HepG2 (cell line): ENCODE measurements around the gene ATP6V0E2.

ENCODE experiments used
- CBFB ChIP-seq: sonication (generic); formaldehyde crosslinking; IDR thresholded peaks from 2 replicates; pipeline ENCODE4 v1.4.0; 2020; ENCODE audit warnings: missing genetic modification reagents
- CCAR2 ChIP-seq: fragments of 200-400 bp; formaldehyde crosslinking; optimal IDR thresholded peaks from 2 replicates; pipeline ENCODE3; 2018; ENCODE audit warnings: low read depth, mild to moderate bottlenecking, low read length, moderate library complexity
- ERF ChIP-seq: IDR thresholded peaks from 2 replicates; pipeline ENCODE4 v1.6.1; 2018; ENCODE audit warnings: missing biosample characterization, missing genetic modification reagents
- JUND ChIP-seq: sonication (generic); formaldehyde crosslinking; IDR thresholded peaks from 2 replicates; pipeline ENCODE4 v1.8.0; 2022; ENCODE audit warnings: mild to moderate bottlenecking, missing genetic modification reagents
- RBFOX2 ChIP-seq: fragments of 200-400 bp; formaldehyde crosslinking; IDR thresholded peaks from 2 replicates; pipeline ENCODE4 v1.6.1; 2017; ENCODE audit warnings: low read depth, mild to moderate bottlenecking, low read length
- RFX5 ChIP-seq: IDR thresholded peaks from 2 replicates; pipeline ENCODE4 v1.6.1; 2011; ENCODE audit warnings: low read depth, low read length, improper control_type of control experiment
- SRSF1 ChIP-seq: fragments of 200-400 bp; formaldehyde crosslinking; optimal IDR thresholded peaks from 2 replicates; pipeline ENCODE3; 2017; ENCODE audit warnings: mild to moderate bottlenecking, low read depth, low read length, moderate library complexity
- TCF7 ChIP-seq: sonication (generic); IDR thresholded peaks from 2 replicates; pipeline ENCODE4 v1.6.1; 2016; ENCODE audit warnings: antibody characterized with exemption, low read depth
- ZNF24 ChIP-seq: fragments of 450-650 bp; IDR thresholded peaks from 2 replicates; pipeline ENCODE4 v1.6.1; 2017; ENCODE audit warnings: antibody characterized with exemption, mild to moderate bottlenecking
- TF ChIP-seq, protein P1 (sequence below): sonication (generic); formaldehyde crosslinking; IDR thresholded peaks from 2 replicates; pipeline ENCODE4 v1.5.0; 2020; ENCODE audit warnings: mild to moderate bottlenecking, missing genetic modification reagents, moderate library complexity
- TF ChIP-seq, protein P2 (sequence below): sonication (generic); formaldehyde crosslinking; IDR thresholded peaks from 2 replicates; pipeline ENCODE4 v1.5.0; 2020; ENCODE audit warnings: mild to moderate bottlenecking, missing genetic modification reagents

- TF ChIP-seq RFX5 (no peak), RBFOX2 (no peak), ZNF24 (no peak), SRSF1 (no peak), ERF (CRISPR knock-in tag) (no peak), CCAR2 (no peak), JUND (CRISPR knock-in tag) (no peak), CBFB (CRISPR knock-in tag) (no peak), TCF7 (no peak)
- TF ChIP-seq, protein P1, sequence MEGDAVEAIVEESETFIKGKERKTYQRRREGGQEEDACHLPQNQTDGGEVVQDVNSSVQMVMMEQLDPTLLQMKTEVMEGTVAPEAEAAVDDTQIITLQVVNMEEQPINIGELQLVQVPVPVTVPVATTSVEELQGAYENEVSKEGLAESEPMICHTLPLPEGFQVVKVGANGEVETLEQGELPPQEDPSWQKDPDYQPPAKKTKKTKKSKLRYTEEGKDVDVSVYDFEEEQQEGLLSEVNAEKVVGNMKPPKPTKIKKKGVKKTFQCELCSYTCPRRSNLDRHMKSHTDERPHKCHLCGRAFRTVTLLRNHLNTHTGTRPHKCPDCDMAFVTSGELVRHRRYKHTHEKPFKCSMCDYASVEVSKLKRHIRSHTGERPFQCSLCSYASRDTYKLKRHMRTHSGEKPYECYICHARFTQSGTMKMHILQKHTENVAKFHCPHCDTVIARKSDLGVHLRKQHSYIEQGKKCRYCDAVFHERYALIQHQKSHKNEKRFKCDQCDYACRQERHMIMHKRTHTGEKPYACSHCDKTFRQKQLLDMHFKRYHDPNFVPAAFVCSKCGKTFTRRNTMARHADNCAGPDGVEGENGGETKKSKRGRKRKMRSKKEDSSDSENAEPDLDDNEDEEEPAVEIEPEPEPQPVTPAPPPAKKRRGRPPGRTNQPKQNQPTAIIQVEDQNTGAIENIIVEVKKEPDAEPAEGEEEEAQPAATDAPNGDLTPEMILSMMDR (CRISPR knock-in tag): no peak
- TF ChIP-seq, protein P2, sequence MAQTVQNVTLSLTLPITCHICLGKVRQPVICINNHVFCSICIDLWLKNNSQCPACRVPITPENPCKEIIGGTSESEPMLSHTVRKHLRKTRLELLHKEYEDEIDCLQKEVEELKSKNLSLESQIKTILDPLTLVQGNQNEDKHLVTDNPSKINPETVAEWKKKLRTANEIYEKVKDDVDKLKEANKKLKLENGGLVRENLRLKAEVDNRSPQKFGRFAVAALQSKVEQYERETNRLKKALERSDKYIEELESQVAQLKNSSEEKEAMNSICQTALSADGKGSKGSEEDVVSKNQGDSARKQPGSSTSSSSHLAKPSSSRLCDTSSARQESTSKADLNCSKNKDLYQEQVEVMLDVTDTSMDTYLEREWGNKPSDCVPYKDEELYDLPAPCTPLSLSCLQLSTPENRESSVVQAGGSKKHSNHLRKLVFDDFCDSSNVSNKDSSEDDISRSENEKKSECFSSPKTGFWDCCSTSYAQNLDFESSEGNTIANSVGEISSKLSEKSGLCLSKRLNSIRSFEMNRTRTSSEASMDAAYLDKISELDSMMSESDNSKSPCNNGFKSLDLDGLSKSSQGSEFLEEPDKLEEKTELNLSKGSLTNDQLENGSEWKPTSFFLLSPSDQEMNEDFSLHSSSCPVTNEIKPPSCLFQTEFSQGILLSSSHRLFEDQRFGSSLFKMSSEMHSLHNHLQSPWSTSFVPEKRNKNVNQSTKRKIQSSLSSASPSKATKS (CRISPR knock-in tag): no peak
These were observed 13.9 kb upstream of the ATP6V0E2 start for GRCh38 chr7:149859876-149860275.
